Measurements from ENCODE around the gene C19orf18. TPM values are rescaled to one million over a fixed set of nuclear protein-coding genes. Genes with fewer than 3 reads are reported as not detected.

The C19orf18 gene
- polyA plus RNA-seq, 3 donors: not detected

DNA sequence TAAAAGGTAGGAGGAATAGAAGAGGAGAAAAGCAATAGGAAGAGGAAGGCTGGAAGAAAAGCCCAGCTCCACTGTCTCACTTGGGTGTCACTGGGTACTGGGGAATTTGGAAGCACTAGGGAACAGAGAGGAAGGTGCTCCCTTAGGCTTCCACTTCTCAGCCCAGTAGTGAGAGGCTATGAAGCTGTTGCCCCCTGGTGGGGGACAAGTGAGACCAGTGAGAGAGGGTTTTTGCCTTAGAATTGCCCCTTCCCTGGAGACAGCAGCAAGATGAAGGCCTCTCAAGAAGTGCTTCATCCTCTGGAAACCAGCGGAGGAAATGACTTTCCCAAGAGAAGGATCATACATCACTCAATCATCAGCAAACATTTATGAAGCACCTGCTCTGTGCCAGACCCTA is 33.0 kb upstream of the C19orf18 start:
- DNase-seq: no peak
- peaks cover 76 to 85% of the 10 kb centered on the region in 2 donors for H3K9me3 ChIP-seq (replicated peaks in 1 of 2; ENCODE audit: control insufficient read depth in 1 of 2, insufficient read depth in 1 of 2, low read length in 2 of 2)
- H3K36me3 Mint-ChIP-seq: peaks cover 32 to 51% of the 10 kb centered on the region in 2 donors
- intact Hi-C loops (cut with micrococcal nuclease): loop anchor here (10.0 kb wide), 3 partner anchors 178 to 298 kb away; partner anchors contain the start of genes ERVK3-1 (in 1 of the 2), ZNF274 (in 1 of the 2) and ZNF776 (in 1 of the 2)
- no peak overlapping the region for H3K27ac Mint-ChIP-seq
- H3K4me1 Mint-ChIP-seq: peaks cover 31% of the 10 kb centered on the region
- H3K36me3 ChIP-seq (replicated peaks in 1 of 2; ENCODE audit: control insufficient read depth in 1 of 2, insufficient read depth in 2 of 2, low read length in 2 of 2): peaks cover 3 to 35% of the 10 kb centered on the region in 2 donors
- no peak overlapping the region for H3K4me3 Mint-ChIP-seq
- no peak overlapping the region for H3K4me2 ChIP-seq (replicated peaks; ENCODE audit: extremely low read depth, low read length, poor library complexity, severe bottlenecking)
- 100% methylated on average over 1 of the region's 1 CpG for WGBS (ENCODE audit: insufficient coverage)
- peaks cover 10% of the 10 kb centered on the region for H3K79me2 ChIP-seq (ENCODE audit: insufficient read depth, low read length)
- no peaks in the 10 kb centered on the region for H3K27me3 ChIP-seq (ENCODE audit: control insufficient read depth in 2 of 2, insufficient read depth in 2 of 2, low read length in 2 of 2)
- H3K9ac ChIP-seq (ENCODE audit: insufficient read depth, low read length, poor library complexity, severe bottlenecking): no peak overlapping the region
- H2AFZ ChIP-seq (ENCODE audit: insufficient read depth, low read depth, low read length, poor library complexity, severe bottlenecking): no peak overlapping the region
- H3K4me3 ChIP-seq (replicated peaks in 1 of 3; ENCODE audit: low read depth in 2 of 3, low read length in 3 of 3): peak overlapping the region in 1 of 3 experiments; percentile 14
- H3K9me3 Mint-ChIP-seq: peaks cover 68 to 93% (median 88%) of the 10 kb centered on the region in 7 donors
- H3K4me1 ChIP-seq (ENCODE audit: control insufficient read depth in 1 of 2, insufficient read depth in 2 of 2, low read length in 2 of 2): peaks cover 19 to 24% of the 10 kb centered on the region in 2 donors
- no peaks in the 10 kb centered on the region for H4K20me1 ChIP-seq (ENCODE audit: insufficient read depth, low read length)
- H3K27me3 Mint-ChIP-seq (ENCODE audit: low read depth in 3 of 3): peaks cover 0 to 19% (median 11%) of the 10 kb centered on the region in 3 donors
- no peak overlapping the region for H3K27ac ChIP-seq (ENCODE audit: low read depth in 1 of 2, low read length in 2 of 2)
- TF ChIP-seq, protein P1, sequence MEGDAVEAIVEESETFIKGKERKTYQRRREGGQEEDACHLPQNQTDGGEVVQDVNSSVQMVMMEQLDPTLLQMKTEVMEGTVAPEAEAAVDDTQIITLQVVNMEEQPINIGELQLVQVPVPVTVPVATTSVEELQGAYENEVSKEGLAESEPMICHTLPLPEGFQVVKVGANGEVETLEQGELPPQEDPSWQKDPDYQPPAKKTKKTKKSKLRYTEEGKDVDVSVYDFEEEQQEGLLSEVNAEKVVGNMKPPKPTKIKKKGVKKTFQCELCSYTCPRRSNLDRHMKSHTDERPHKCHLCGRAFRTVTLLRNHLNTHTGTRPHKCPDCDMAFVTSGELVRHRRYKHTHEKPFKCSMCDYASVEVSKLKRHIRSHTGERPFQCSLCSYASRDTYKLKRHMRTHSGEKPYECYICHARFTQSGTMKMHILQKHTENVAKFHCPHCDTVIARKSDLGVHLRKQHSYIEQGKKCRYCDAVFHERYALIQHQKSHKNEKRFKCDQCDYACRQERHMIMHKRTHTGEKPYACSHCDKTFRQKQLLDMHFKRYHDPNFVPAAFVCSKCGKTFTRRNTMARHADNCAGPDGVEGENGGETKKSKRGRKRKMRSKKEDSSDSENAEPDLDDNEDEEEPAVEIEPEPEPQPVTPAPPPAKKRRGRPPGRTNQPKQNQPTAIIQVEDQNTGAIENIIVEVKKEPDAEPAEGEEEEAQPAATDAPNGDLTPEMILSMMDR (IDR thresholded peaks at IDR 0.05): no peak

- Histone ChIP-seq H3K79me2 (ENCODE audit: insufficient read depth, low read length) (peaks cover 23% of the 10 kb centered on the region), H3K9ac (ENCODE audit: insufficient read depth, low read length, poor library complexity, severe bottlenecking) (peak overlapping the region; percentile 95), H3K36me3 (replicated peaks in 1 of 2; ENCODE audit: control insufficient read depth in 1 of 2, insufficient read depth in 2 of 2, low read length in 2 of 2) (peaks cover 13 to 59% of the 10 kb centered on the region in 2 donors), H3K4me1 (ENCODE audit: control insufficient read depth in 1 of 2, insufficient read depth in 2 of 2, low read length in 2 of 2) (peaks cover 22 to 25% of the 10 kb centered on the region in 2 donors), H3K4me3 (replicated peaks in 1 of 3; ENCODE audit: low read depth in 2 of 3, low read length in 3 of 3) (peak overlapping the region; percentile 42 to 91 (median 89)), H3K27ac (ENCODE audit: low read depth in 1 of 2, low read length in 2 of 2) (peak overlapping the region; percentile 55 to 89), H3K4me2 (replicated peaks; ENCODE audit: extremely low read depth, low read length, poor library complexity, severe bottlenecking) (peak overlapping the region; percentile 74), H4K20me1 (ENCODE audit: insufficient read depth, low read length) (no peaks in the 10 kb centered on the region), H2AFZ (ENCODE audit: insufficient read depth, low read depth, low read length, poor library complexity, severe bottlenecking) (peak overlapping the region; percentile 98), H3K27me3 (ENCODE audit: control insufficient read depth in 2 of 2, insufficient read depth in 2 of 2, low read length in 2 of 2) (no peaks in the 10 kb centered on the region), H3K9me3 (replicated peaks in 1 of 2; ENCODE audit: control insufficient read depth in 1 of 2, insufficient read depth in 1 of 2, low read length in 2 of 2) (peaks cover 76 to 85% of the 10 kb centered on the region in 2 donors)
- intact Hi-C loops (cut with micrococcal nuclease): loop anchor here (2.0 to 10.0 kb wide), 7 partner anchors 148 to 386 kb away; partner anchors contain the start of genes ZNF274 (in 2 of the 2), ERVK3-1 (in 1 of the 2), ZNF329 (in 1 of the 2) and ZNF776 (in 1 of the 2)
- Mint-ChIP-seq H3K4me3 (peak overlapping the region; percentile 87 to 88), H3K27ac (peak overlapping the region in 6 of 7 donors; percentile 74 to 92 (median 84)), H3K4me1 (peaks cover 33% of the 10 kb centered on the region), H3K36me3 (peaks cover 62 to 80% of the 10 kb centered on the region in 2 donors), H3K27me3 (ENCODE audit: low read depth in 3 of 3) (peaks cover 0 to 5% (median 1%) of the 10 kb centered on the region in 3 donors), H3K9me3 (peaks cover 71 to 94% (median 90%) of the 10 kb centered on the region in 7 donors)
- no peak for DNase-seq
- WGBS (ENCODE audit: insufficient coverage): 34% methylated on average over 20 of the region's 31 CpGs
- TF ChIP-seq, protein P1 (IDR thresholded peaks at IDR 0.05): no peak
Observed at GRCh38 chr19:58003174-58003828, 29.0 kb upstream of the C19orf18 start.
